SK-N-SH (cell line): ENCODE results near the gene BABAM2.

ENCODE experiments used
- CHD2 ChIP-seq: fragments of 150-350 bp; IDR thresholded peaks from 2 replicates; pipeline ENCODE4 v1.6.1; 2018; ENCODE audit warnings: low read length; ENCODE audit not compliant: partially characterized antibody
- EP300 ChIP-seq, 2 experiments: IDR thresholded peaks; 2 replicates each; pipeline versions ENCODE4 v1.4.0 to v1.6.1; 2012; ENCODE audit warnings: borderline replicate concordance in 1 of 2, low read depth in 1 of 2, low read length in 1 of 2
- EZH2phosphoT487 ChIP-seq: fragments of 200-600 bp; sonication (generic); IDR thresholded peaks from 2 replicates; pipeline ENCODE4 v1.6.1; 2017; ENCODE audit warnings: low read depth, mixed run types, mild to moderate bottlenecking, antibody characterized with exemption, moderate library complexity, borderline replicate concordance
- GABPA ChIP-seq: IDR thresholded peaks from 2 replicates; pipeline ENCODE4 v1.4.0; 2012; ENCODE audit warnings: low read depth, mild to moderate bottlenecking
- IRF3 ChIP-seq: fragments of 150-350 bp; IDR thresholded peaks from 2 replicates; pipeline ENCODE4 v1.6.1; 2016; ENCODE audit warnings: mild to moderate bottlenecking, low read depth, low read length
- MXI1 ChIP-seq: IDR thresholded peaks from 2 replicates; pipeline ENCODE4 v1.6.1; 2012; ENCODE audit warnings: mild to moderate bottlenecking, low read depth, low read length, improper control_type of control experiment
- POLR2AphosphoS5 ChIP-seq: IDR thresholded peaks from 2 replicates; pipeline ENCODE4 v1.6.1; 2012; ENCODE audit warnings: low read depth, low read length
- SIN3A ChIP-seq: IDR thresholded peaks from 2 replicates; pipeline ENCODE4 v1.6.1; 2012; ENCODE audit warnings: low read depth, mild to moderate bottlenecking, low read length, moderate library complexity, borderline replicate concordance
- SMC3 ChIP-seq: IDR thresholded peaks from 2 replicates; pipeline ENCODE4 v1.6.1; 2012; ENCODE audit warnings: low read depth, low read length, improper control_type of control experiment
- TAF1 ChIP-seq: IDR thresholded peaks from 2 replicates; pipeline ENCODE4 v1.6.1; 2012; ENCODE audit warnings: low read depth, mild to moderate bottlenecking, low read length, moderate library complexity, borderline replicate concordance
- YY1 ChIP-seq: IDR thresholded peaks from 2 replicates; pipeline ENCODE4 v1.4.0; 2012; ENCODE audit warnings: low read depth, mild to moderate bottlenecking
- TF ChIP-seq, protein P1 (sequence below): fragments of 200-600 bp; sonication (generic); IDR thresholded peaks from 2 replicates; pipeline ENCODE4 v1.6.1; 2017; ENCODE audit warnings: antibody characterized with exemption, mild to moderate bottlenecking, moderate library complexity
- TF ChIP-seq, protein P2 (sequence below): IDR thresholded peaks from 2 replicates; pipeline ENCODE4 v1.4.0; 2012; ENCODE audit warnings: low read depth
- TF ChIP-seq, protein P3 (sequence below): IDR thresholded peaks from 2 replicates; pipeline ENCODE4 v1.6.1; 2012; ENCODE audit warnings: mild to moderate bottlenecking, low read depth, low read length, moderate library complexity

DNA sequence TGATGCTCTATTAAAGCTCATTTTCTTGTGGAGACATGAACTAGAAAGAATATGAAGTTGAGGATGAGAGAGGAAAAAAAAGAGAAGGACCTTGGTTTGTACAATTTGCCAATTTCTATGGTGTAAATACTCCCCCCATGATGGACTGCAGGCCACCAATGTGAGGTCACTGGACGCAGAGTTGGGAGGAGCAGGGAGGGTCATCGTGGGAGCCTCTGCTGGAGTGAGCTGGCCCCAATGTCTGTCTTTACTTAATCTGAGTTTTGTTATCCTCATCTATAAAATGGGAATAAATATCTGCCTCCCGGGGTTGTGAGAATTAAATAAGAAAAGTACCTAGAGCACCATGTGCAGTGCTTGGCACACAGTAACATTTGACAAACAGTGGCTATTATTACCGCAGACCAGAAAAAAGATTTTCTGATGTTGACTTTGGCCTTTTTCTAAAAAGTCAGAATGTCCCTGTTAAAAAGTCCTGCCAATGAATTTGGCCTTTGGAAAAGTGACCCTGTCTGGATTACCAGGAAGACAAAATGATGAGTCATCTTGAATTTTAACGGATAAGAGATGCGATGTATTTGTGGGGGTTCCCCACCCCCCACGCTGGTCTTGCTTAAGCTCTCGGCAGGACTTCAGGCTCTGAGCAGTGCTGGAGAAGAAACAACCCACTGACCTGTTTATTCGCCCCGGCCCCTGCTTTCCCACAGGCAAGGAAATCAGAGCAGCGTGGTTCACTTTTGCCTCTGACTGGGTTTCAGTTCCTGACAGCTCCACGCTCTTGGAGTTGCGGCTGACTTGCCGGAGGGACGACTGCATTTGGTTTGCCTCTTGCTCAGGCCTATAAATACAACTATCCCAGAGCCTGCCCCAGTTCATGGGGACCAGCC, 451.8 kb downstream of the BABAM2 start:
- no peak for TF ChIP-seq YY1
- TF ChIP-seq, protein P1, sequence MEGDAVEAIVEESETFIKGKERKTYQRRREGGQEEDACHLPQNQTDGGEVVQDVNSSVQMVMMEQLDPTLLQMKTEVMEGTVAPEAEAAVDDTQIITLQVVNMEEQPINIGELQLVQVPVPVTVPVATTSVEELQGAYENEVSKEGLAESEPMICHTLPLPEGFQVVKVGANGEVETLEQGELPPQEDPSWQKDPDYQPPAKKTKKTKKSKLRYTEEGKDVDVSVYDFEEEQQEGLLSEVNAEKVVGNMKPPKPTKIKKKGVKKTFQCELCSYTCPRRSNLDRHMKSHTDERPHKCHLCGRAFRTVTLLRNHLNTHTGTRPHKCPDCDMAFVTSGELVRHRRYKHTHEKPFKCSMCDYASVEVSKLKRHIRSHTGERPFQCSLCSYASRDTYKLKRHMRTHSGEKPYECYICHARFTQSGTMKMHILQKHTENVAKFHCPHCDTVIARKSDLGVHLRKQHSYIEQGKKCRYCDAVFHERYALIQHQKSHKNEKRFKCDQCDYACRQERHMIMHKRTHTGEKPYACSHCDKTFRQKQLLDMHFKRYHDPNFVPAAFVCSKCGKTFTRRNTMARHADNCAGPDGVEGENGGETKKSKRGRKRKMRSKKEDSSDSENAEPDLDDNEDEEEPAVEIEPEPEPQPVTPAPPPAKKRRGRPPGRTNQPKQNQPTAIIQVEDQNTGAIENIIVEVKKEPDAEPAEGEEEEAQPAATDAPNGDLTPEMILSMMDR: no peak
- TF ChIP-seq POLR2AphosphoS5: no peak
- no peak for TF ChIP-seq SMC3
- TF ChIP-seq, protein P2, sequence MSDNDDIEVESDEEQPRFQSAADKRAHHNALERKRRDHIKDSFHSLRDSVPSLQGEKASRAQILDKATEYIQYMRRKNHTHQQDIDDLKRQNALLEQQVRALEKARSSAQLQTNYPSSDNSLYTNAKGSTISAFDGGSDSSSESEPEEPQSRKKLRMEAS: no peak
- TF ChIP-seq EP300 (IDR thresholded peaks at IDR 0.05; ENCODE audit: borderline replicate concordance in 1 of 2, low read depth in 1 of 2, low read length in 1 of 2): peak in 1 of 2 experiments; percentile 20; a peak in 1 of 4 replicates
- no peak for TF ChIP-seq TAF1
- TF ChIP-seq EZH2phosphoT487: no peak
- no peak for TF ChIP-seq SIN3A
- no peak for TF ChIP-seq GABPA
- TF ChIP-seq MXI1: no peak
- TF ChIP-seq, protein P3, sequence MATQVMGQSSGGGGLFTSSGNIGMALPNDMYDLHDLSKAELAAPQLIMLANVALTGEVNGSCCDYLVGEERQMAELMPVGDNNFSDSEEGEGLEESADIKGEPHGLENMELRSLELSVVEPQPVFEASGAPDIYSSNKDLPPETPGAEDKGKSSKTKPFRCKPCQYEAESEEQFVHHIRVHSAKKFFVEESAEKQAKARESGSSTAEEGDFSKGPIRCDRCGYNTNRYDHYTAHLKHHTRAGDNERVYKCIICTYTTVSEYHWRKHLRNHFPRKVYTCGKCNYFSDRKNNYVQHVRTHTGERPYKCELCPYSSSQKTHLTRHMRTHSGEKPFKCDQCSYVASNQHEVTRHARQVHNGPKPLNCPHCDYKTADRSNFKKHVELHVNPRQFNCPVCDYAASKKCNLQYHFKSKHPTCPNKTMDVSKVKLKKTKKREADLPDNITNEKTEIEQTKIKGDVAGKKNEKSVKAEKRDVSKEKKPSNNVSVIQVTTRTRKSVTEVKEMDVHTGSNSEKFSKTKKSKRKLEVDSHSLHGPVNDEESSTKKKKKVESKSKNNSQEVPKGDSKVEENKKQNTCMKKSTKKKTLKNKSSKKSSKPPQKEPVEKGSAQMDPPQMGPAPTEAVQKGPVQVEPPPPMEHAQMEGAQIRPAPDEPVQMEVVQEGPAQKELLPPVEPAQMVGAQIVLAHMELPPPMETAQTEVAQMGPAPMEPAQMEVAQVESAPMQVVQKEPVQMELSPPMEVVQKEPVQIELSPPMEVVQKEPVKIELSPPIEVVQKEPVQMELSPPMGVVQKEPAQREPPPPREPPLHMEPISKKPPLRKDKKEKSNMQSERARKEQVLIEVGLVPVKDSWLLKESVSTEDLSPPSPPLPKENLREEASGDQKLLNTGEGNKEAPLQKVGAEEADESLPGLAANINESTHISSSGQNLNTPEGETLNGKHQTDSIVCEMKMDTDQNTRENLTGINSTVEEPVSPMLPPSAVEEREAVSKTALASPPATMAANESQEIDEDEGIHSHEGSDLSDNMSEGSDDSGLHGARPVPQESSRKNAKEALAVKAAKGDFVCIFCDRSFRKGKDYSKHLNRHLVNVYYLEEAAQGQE: no peak
- no peak for TF ChIP-seq CHD2
- TF ChIP-seq IRF3: no peak
